Measurements from ENCODE around the gene CFAP74. TPM values are rescaled to one million over a fixed set of nuclear protein-coding genes. Genes with fewer than 3 reads are reported as not detected.

The CFAP74 gene
- polyA plus RNA-seq, 1 donor from 2014 or later, result 0.22 TPM

DNA sequence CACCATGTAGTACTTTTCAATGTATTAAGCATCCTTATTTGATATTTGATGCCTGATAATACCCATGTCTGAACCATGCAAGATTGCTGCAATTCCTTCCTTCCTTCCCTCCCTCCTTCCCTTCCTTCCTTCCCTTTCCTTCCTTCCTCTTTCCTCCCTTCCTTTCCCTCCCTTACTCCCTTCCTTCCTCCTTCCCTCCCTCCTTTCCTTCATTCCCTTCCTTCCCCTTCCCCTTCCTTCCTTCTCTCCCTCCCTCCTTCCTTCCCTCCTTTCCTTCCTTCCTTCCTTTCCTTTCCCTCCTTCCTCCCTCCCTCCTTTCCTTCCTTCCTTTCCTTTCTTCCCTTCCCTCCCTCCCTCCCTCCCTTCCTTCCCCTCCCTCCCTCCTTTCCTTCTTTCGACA, 54.8 kb downstream of the CFAP74 start:
- H3K4me2 ChIP-seq (ENCODE audit: low read length), result no peak overlapping the region
- H3K79me2 ChIP-seq (replicated peaks; ENCODE audit: insufficient read depth, low read length), result no peaks in the 10 kb centered on the region
- H2AFZ ChIP-seq (ENCODE audit: low read depth, low read length), result no peak overlapping the region
- TF ChIP-seq RAD21 (conservative IDR thresholded peaks at IDR 0.05) (no peak), MXI1 (conservative IDR thresholded peaks at IDR 0.05; ENCODE audit: poor library complexity, severe bottlenecking) (no peak), EP300 (conservative IDR thresholded peaks at IDR 0.05; ENCODE audit: poor library complexity, severe bottlenecking) (no peak), SMC3 (conservative IDR thresholded peaks at IDR 0.05; ENCODE audit: poor library complexity) (no peak), EZH2 (IDR thresholded peaks at IDR 0.05; ENCODE audit: borderline replicate concordance, insufficient read depth, low read length, poor library complexity, severe bottlenecking) (no peak), POLR2AphosphoS5 (IDR thresholded peaks at IDR 0.05) (no peak), TAF1 (IDR thresholded peaks at IDR 0.05; ENCODE audit: low read depth) (no peak), CTCF (IDR thresholded peaks at IDR 0.05; ENCODE audit: poor library complexity, severe bottlenecking) (no peak)
- TF ChIP-seq, protein P1, sequence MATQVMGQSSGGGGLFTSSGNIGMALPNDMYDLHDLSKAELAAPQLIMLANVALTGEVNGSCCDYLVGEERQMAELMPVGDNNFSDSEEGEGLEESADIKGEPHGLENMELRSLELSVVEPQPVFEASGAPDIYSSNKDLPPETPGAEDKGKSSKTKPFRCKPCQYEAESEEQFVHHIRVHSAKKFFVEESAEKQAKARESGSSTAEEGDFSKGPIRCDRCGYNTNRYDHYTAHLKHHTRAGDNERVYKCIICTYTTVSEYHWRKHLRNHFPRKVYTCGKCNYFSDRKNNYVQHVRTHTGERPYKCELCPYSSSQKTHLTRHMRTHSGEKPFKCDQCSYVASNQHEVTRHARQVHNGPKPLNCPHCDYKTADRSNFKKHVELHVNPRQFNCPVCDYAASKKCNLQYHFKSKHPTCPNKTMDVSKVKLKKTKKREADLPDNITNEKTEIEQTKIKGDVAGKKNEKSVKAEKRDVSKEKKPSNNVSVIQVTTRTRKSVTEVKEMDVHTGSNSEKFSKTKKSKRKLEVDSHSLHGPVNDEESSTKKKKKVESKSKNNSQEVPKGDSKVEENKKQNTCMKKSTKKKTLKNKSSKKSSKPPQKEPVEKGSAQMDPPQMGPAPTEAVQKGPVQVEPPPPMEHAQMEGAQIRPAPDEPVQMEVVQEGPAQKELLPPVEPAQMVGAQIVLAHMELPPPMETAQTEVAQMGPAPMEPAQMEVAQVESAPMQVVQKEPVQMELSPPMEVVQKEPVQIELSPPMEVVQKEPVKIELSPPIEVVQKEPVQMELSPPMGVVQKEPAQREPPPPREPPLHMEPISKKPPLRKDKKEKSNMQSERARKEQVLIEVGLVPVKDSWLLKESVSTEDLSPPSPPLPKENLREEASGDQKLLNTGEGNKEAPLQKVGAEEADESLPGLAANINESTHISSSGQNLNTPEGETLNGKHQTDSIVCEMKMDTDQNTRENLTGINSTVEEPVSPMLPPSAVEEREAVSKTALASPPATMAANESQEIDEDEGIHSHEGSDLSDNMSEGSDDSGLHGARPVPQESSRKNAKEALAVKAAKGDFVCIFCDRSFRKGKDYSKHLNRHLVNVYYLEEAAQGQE (IDR thresholded peaks at IDR 0.05; ENCODE audit: borderline replicate concordance), result no peak
- H4K20me1 ChIP-seq (ENCODE audit: insufficient read depth), result no peaks in the 10 kb centered on the region
- no peaks in the 10 kb centered on the region for H3K27me3 ChIP-seq (ENCODE audit: insufficient read depth, low read depth, low read length)
- no peaks in the 10 kb centered on the region for H3F3A ChIP-seq (ENCODE audit: insufficient read depth, low read length, poor library complexity, severe bottlenecking)
- no peak overlapping the region for H3K9ac ChIP-seq (ENCODE audit: low read length)
- H3K9me2 ChIP-seq (ENCODE audit: insufficient read depth, low read length), result no peaks in the 10 kb centered on the region
- H3K9me3 ChIP-seq (ENCODE audit: low read length), result no peaks in the 10 kb centered on the region
- no peaks in the 10 kb centered on the region for H3K36me3 ChIP-seq (ENCODE audit: insufficient read depth, low read length)
- H3K4me3 ChIP-seq (ENCODE audit: low read length), result no peak overlapping the region
- no peak overlapping the region for H3K27ac ChIP-seq (ENCODE audit: low read length)

GRCh38 chr1:1947493-1947892, 56.1 kb downstream of the CFAP74 start:
- H3K27ac ChIP-seq (ENCODE audit: low read length), result no peak overlapping the region
- H4K20me1 ChIP-seq (ENCODE audit: insufficient read depth), result no peaks in the 10 kb centered on the region
- H3K4me2 ChIP-seq (ENCODE audit: low read length), result no peak overlapping the region
- H3K9me2 ChIP-seq (ENCODE audit: insufficient read depth, low read length), result no peaks in the 10 kb centered on the region
- no peaks in the 10 kb centered on the region for H3K79me2 ChIP-seq (replicated peaks; ENCODE audit: insufficient read depth, low read length)
- H2AFZ ChIP-seq (ENCODE audit: low read depth, low read length), result no peak overlapping the region
- H3K9me3 ChIP-seq (ENCODE audit: low read length), result no peaks in the 10 kb centered on the region
- no peak overlapping the region for H3K4me3 ChIP-seq (ENCODE audit: low read length)
- H3F3A ChIP-seq (ENCODE audit: insufficient read depth, low read length, poor library complexity, severe bottlenecking), result no peaks in the 10 kb centered on the region
- H3K36me3 ChIP-seq (ENCODE audit: insufficient read depth, low read length), result no peaks in the 10 kb centered on the region
- no peak overlapping the region for H3K9ac ChIP-seq (ENCODE audit: low read length)
- no peaks in the 10 kb centered on the region for H3K27me3 ChIP-seq (ENCODE audit: insufficient read depth, low read depth, low read length)
- no peak for TF ChIP-seq TAF1 (IDR thresholded peaks at IDR 0.05; ENCODE audit: low read depth)
- TF ChIP-seq CTCF (IDR thresholded peaks at IDR 0.05; ENCODE audit: poor library complexity, severe bottlenecking), result no peak
- TF ChIP-seq SMC3 (conservative IDR thresholded peaks at IDR 0.05; ENCODE audit: poor library complexity), result no peak
- TF ChIP-seq EZH2 (IDR thresholded peaks at IDR 0.05; ENCODE audit: borderline replicate concordance, insufficient read depth, low read length, poor library complexity, severe bottlenecking), result no peak
- no peak for TF ChIP-seq RAD21 (conservative IDR thresholded peaks at IDR 0.05)
- TF ChIP-seq, protein P1 (IDR thresholded peaks at IDR 0.05; ENCODE audit: borderline replicate concordance), result no peak
- no peak for TF ChIP-seq POLR2AphosphoS5 (IDR thresholded peaks at IDR 0.05)
- no peak for TF ChIP-seq EP300 (conservative IDR thresholded peaks at IDR 0.05; ENCODE audit: poor library complexity, severe bottlenecking)
- no peak for TF ChIP-seq MXI1 (conservative IDR thresholded peaks at IDR 0.05; ENCODE audit: poor library complexity, severe bottlenecking)

All from neural cell (in vitro differentiated cells).